Endothelial cell (in vitro differentiated cells): ENCODE results near the gene DEFB121. TPM values are rescaled to one million over a fixed set of nuclear protein-coding genes. Genes with fewer than 3 reads are reported as not detected.

Source experiments
- DNase-seq: peaks from one replicate; pipeline ENCODE4 v3.0.0; 2021; ENCODE audit warnings: low spot score
- H3K27ac Mint-ChIP-seq: one replicate; pipeline ENCODE4 v1.8.0; 2021; ENCODE audit warnings: mixed read lengths, inconsistent platforms; ENCODE audit not compliant: unreplicated experiment
- H3K27me3 Mint-ChIP-seq: one replicate; pipeline ENCODE4 v1.8.0; 2021; ENCODE audit warnings: mild to moderate bottlenecking, moderate library complexity, mixed read lengths, inconsistent platforms; ENCODE audit not compliant: unreplicated experiment
- H3K36me3 Mint-ChIP-seq: one replicate; pipeline ENCODE4 v1.8.0; 2021; ENCODE audit warnings: mild to moderate bottlenecking, low read depth, mixed read lengths, inconsistent platforms; ENCODE audit not compliant: unreplicated experiment
- H3K4me1 Mint-ChIP-seq: one replicate; pipeline ENCODE4 v1.8.0; 2021; ENCODE audit warnings: mild to moderate bottlenecking, mixed read lengths, inconsistent platforms; ENCODE audit not compliant: unreplicated experiment
- H3K4me3 Mint-ChIP-seq: one replicate; pipeline ENCODE4 v1.8.0; 2021; ENCODE audit warnings: mild to moderate bottlenecking, mixed read lengths, inconsistent platforms; ENCODE audit not compliant: unreplicated experiment
- H3K9me3 Mint-ChIP-seq: one replicate; pipeline ENCODE4 v1.8.0; 2021; ENCODE audit warnings: mixed read lengths, inconsistent platforms; ENCODE audit not compliant: unreplicated experiment
- long read RNA-seq: library from polyadenylated mRNA; unstranded; transcript quantifications from one replicate; pipeline ENCODE4 v2.0.0, GENCODE V29; 2020; ENCODE audit not compliant: unreplicated experiment
- total RNA-seq: library from RNA; stranded (reverse); fragmentation: NEBNext Ultra II Directional; extraction: Animal tissue kit (Norgen Biotek cat#: 25700); gene quantifications from one replicate; pipeline ENCODE4 v1.2.1, GENCODE V29; 2021; ENCODE audit not compliant: unreplicated experiment
- TF ChIP-seq, protein P1 (sequence below): fragments of 200-600 bp; sonication (generic); IDR thresholded peaks from one replicate; pipeline ENCODE4 v1.5.0; 2021; ENCODE audit warnings: antibody characterized with exemption; ENCODE audit not compliant: unreplicated experiment

The DEFB121 gene, protein sequence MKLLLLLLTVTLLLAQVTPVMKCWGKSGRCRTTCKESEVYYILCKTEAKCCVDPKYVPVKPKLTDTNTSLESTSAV
- total RNA-seq, result not detected
- long read RNA-seq, result 0 reads

DNA sequence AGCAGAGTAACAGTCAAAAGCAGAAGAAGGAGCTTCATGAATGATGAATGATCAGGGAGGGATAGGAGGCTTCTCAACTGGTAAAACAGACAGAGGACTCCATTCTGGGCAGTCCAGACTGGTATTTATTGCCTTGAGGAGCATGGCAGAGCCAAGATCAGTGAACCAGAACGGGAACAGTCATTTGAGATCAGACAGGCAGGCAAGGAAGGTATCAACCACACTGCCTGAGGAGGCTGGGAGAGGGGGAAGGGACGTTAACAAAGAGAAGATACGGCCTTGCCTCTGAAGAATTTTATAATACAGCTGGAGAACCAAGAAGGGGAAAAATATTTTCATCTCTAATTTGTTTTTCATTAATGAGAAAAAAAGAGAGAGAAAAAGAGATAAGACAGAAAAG, at the start of gene DEFB121:
Gene DEFB121 (minus strand): TSS at position 101 of the 400 bp plus-strand sequence. CDS start 63 bp downstream, at position 38.
- peaks cover 11% of the 10 kb centered on the region for H3K36me3 Mint-ChIP-seq
- peaks cover 2% of the 10 kb centered on the region for H3K27me3 Mint-ChIP-seq
- H3K27ac Mint-ChIP-seq, result no peak within 1 kb of the TSS
- no peak within 1 kb of the TSS for H3K4me3 Mint-ChIP-seq
- no peak for DNase-seq
- peaks cover 39% of the 10 kb centered on the region for H3K9me3 Mint-ChIP-seq
- TF ChIP-seq, protein P1, sequence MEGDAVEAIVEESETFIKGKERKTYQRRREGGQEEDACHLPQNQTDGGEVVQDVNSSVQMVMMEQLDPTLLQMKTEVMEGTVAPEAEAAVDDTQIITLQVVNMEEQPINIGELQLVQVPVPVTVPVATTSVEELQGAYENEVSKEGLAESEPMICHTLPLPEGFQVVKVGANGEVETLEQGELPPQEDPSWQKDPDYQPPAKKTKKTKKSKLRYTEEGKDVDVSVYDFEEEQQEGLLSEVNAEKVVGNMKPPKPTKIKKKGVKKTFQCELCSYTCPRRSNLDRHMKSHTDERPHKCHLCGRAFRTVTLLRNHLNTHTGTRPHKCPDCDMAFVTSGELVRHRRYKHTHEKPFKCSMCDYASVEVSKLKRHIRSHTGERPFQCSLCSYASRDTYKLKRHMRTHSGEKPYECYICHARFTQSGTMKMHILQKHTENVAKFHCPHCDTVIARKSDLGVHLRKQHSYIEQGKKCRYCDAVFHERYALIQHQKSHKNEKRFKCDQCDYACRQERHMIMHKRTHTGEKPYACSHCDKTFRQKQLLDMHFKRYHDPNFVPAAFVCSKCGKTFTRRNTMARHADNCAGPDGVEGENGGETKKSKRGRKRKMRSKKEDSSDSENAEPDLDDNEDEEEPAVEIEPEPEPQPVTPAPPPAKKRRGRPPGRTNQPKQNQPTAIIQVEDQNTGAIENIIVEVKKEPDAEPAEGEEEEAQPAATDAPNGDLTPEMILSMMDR, result no peak
- H3K4me1 Mint-ChIP-seq, result no peaks in the 10 kb centered on the region

DNA sequence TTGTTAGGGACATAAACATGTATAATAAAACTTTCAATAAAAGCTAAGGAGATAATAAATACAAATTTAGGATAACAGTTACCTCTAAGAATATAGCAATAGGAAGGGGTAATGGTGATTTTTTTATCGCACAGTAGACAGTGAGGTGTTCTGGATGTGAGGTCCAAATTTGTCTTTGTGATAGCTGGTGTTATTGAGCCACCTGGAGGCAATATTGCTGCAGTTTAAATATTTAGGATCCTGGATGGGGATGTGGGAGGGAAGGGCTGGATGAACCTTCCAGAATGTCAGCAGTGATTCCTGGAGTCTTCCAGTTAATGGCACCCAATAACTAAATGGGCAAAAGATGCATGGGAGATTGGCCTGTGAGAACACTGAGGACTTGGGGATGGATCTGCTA, 48.3 kb upstream of the DEFB121 start:
- DNase-seq, result no peak
- H3K27me3 Mint-ChIP-seq, result peaks cover 3% of the 10 kb centered on the region
- peaks cover 9% of the 10 kb centered on the region for H3K9me3 Mint-ChIP-seq
- no peak overlapping the region for H3K27ac Mint-ChIP-seq
- TF ChIP-seq, protein P1, result no peak
- H3K36me3 Mint-ChIP-seq, result no peaks in the 10 kb centered on the region
- H3K4me1 Mint-ChIP-seq, result no peaks in the 10 kb centered on the region
- no peak overlapping the region for H3K4me3 Mint-ChIP-seq

DNA sequence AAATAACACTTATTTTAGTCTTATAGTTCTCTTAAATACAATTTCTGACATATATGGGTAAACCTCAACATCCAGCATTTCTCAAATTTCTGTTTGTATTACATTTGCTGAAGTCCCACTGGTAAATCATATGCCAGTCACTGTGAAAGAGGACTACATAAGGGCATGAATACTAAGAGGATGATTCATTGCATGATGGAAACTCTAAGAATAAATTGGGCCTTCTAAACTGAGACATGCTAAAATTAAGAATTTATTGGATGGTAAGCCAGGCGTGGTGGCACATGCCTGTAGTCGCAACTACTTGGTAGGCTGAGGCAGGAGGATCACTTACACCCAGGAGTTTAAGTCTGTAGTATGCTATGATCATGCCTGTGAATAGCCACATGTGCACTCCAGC, 46.6 kb upstream of the DEFB121 start:
- Mint-ChIP-seq H3K36me3 (no peaks in the 10 kb centered on the region), H3K27ac (no peak overlapping the region), H3K4me1 (no peaks in the 10 kb centered on the region), H3K4me3 (no peak overlapping the region), H3K27me3 (peaks cover 3% of the 10 kb centered on the region), H3K9me3 (peaks cover 20% of the 10 kb centered on the region)
- TF ChIP-seq, protein P1, result no peak
- no peak for DNase-seq

DNA sequence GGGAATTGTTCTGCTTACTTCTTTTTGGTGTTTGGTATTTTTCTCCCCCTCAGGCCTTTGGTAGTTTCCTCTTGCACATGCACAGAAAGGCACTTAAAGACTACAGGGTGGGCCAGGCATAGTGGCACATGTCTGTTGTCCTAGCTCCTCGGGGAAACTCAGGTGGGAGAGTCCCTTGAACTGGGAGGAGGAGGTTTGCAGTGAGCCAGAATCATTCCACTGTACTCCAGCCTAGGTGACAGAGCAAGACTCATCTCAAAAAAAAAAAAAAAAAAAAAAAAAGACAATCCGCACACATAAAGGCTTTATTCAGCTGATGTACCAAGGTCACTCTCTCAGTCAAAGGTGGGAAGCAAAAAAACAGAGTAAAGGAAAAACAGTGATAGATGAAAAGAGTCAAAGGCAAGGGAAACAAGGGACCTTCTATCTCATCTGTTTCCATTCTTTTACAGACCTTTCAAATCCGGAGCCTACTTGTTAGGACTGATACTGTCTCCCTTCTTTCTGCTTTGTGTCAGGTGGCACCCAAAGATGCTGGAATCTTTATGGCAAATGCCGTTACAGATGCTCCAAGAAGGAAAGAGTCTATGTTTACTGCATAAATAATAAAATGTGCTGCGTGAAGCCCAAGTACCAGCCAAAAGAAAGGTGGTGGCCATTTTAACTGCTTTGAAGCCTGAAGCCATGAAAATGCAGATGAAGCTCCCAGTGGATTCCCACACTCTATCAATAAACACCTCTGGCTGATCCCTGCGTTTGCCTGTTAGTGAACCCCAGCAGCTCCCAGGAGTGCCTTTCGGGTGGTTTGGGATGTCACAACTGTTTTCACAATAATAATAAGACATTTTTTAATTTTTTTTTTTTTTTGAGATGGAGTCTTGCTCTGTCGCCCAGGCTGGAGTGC, 43.7 kb upstream of the DEFB121 start:
- DNase-seq, result no peak
- Mint-ChIP-seq H3K27ac (no peak overlapping the region), H3K4me1 (no peaks in the 10 kb centered on the region), H3K4me3 (no peak overlapping the region), H3K27me3 (peaks cover 3% of the 10 kb centered on the region), H3K9me3 (peaks cover 32% of the 10 kb centered on the region), H3K36me3 (no peaks in the 10 kb centered on the region)
- TF ChIP-seq, protein P1, result no peak
